Astrocyte (in vitro differentiated cells and primary cell): ENCODE data around the gene SPRING1. TPM values are rescaled to one million over a fixed set of nuclear protein-coding genes. Genes with fewer than 3 reads are reported as not detected.

Source experiments
- DNase-seq: peaks from one replicate; pipeline ENCODE4 v3.0.0-alpha.2; 2010; ENCODE audit warnings: low read depth
- FAIRE-seq: peaks from 2 replicates; lab custom pipeline; 2011; peaks lifted over from hg19 to GRCh38; lab: Jason Lieb, UNC
- H2AFZ ChIP-seq: 2 replicates; pipeline ENCODE4 v1.6.0; 2012; ENCODE audit warnings: low read depth, low read length, inconsistent platforms
- H3K27ac ChIP-seq: 2 replicates; pipeline ENCODE4 v1.5.1; 2011; ENCODE audit warnings: low read depth, low read length, inconsistent platforms
- H3K27me3 ChIP-seq: 2 replicates; pipeline ENCODE4 v1.6.0; 2011; ENCODE audit warnings: low read length, inconsistent platforms; ENCODE audit not compliant: insufficient read depth
- H3K36me3 ChIP-seq: 2 replicates; pipeline ENCODE4 v1.5.1; 2011; ENCODE audit warnings: low read length, inconsistent platforms; ENCODE audit not compliant: insufficient read depth
- H3K4me1 ChIP-seq: 2 replicates; pipeline ENCODE4 v1.5.1; 2011; ENCODE audit warnings: low read length, inconsistent platforms; ENCODE audit not compliant: insufficient read depth
- H3K4me2 ChIP-seq: 2 replicates; pipeline ENCODE4 v1.6.0; 2012; ENCODE audit warnings: low read length, inconsistent platforms
- H3K4me3 ChIP-seq: 2 replicates; pipeline ENCODE4 v1.5.1; 2011; ENCODE audit warnings: low read depth, mild to moderate bottlenecking, low read length, inconsistent platforms; ENCODE audit not compliant: insufficient read depth
- H3K79me2 ChIP-seq: 2 replicates; pipeline ENCODE4 v1.6.0; 2012; ENCODE audit warnings: mild to moderate bottlenecking, low read length, inconsistent platforms; ENCODE audit not compliant: insufficient read depth
- H3K9ac ChIP-seq: 2 replicates; pipeline ENCODE4 v1.6.0; 2012; ENCODE audit warnings: mild to moderate bottlenecking, low read length, inconsistent platforms
- H3K9me3 ChIP-seq: 2 replicates; pipeline ENCODE4 v1.5.1; 2012; ENCODE audit warnings: low read depth, mild to moderate bottlenecking, low read length, inconsistent platforms; ENCODE audit not compliant: insufficient read depth
- H4K20me1 ChIP-seq: 2 replicates; pipeline ENCODE4 v1.6.0; 2012; ENCODE audit warnings: low read length, inconsistent platforms; ENCODE audit not compliant: insufficient read depth
- H3K27ac Mint-ChIP-seq: one replicate; pipeline ENCODE4 v1.8.0; 2021; ENCODE audit warnings: mild to moderate bottlenecking, mixed read lengths; ENCODE audit not compliant: unreplicated experiment
- H3K27me3 Mint-ChIP-seq: one replicate; pipeline ENCODE4 v1.8.0; 2021; ENCODE audit warnings: low read depth, mixed read lengths; ENCODE audit not compliant: unreplicated experiment
- H3K36me3 Mint-ChIP-seq: one replicate; pipeline ENCODE4 v1.8.0; 2021; ENCODE audit warnings: low read depth, mixed read lengths; ENCODE audit not compliant: unreplicated experiment
- H3K4me1 Mint-ChIP-seq: one replicate; pipeline ENCODE4 v1.8.0; 2021; ENCODE audit warnings: low read depth, mixed read lengths; ENCODE audit not compliant: unreplicated experiment
- H3K4me3 Mint-ChIP-seq: one replicate; pipeline ENCODE4 v1.8.0; 2021; ENCODE audit warnings: mild to moderate bottlenecking, moderate library complexity, mixed read lengths; ENCODE audit not compliant: unreplicated experiment
- H3K9me3 Mint-ChIP-seq: one replicate; pipeline ENCODE4 v1.8.0; 2021; ENCODE audit warnings: mild to moderate bottlenecking, mixed read lengths; ENCODE audit not compliant: unreplicated experiment
- EZH2 ChIP-seq: IDR thresholded peaks from 2 replicates; pipeline ENCODE4 v1.6.1; 2012; ENCODE audit warnings: mild to moderate bottlenecking, low read length, inconsistent platforms; ENCODE audit not compliant: insufficient read depth
- total RNA-seq: library from RNA; stranded (reverse); gene quantifications from 2 replicates; pipeline ENCODE4 v1.2.1, GENCODE V29; 2021
- TF ChIP-seq, protein P1 (sequence below): IDR thresholded peaks from 2 replicates; pipeline ENCODE4 v1.5.1; 2011; ENCODE audit warnings: low read depth, mild to moderate bottlenecking, inconsistent platforms, low read length, moderate library complexity; ENCODE audit not compliant: insufficient read depth

SPRING1 gene
- total RNA-seq, 1 donor from 2014 or later: 54.2 TPM

DNA sequence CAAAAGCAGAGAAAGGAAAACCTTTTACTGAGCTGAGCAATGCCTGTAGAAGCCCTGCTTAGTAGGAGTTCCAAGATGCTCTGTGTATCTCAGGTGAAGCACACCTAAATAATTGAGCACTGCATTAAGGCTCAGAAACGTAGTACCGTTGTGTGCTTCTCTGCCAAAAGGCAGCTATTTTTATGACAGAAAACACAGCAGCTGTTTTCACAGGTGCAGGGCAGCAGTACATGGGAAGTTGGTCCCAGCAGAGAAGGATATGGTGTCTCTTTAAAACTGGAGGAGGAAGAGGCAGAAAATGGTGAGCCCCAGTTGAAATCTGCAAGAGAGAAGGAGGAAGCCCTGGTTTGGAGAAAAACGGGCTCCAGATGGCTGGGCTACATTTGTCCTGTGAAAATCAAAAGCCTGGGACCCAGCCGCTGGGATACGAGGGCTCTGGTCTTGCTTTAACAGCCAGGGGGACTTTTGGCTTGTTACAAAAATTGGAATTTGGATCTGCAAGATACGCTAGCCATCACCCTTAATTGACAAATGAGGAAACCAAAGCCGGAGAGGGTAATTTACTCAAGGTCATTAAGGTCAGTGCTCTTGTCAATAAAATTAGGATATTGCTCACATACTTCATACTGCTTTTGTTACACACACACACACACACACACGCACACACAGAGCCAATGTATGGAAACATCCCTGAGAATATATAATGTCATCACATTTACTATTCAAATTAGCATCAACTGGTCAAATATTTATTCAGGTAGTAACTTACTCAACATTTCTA is 27.3 kb downstream of the SPRING1 start:
- H4K20me1 ChIP-seq: no peaks in the 10 kb centered on the region
- H3K9me3 ChIP-seq: no peaks in the 10 kb centered on the region
- no peak overlapping the region for H3K9ac ChIP-seq
- no peak for FAIRE-seq
- no peak for TF ChIP-seq EZH2
- TF ChIP-seq, protein P1, sequence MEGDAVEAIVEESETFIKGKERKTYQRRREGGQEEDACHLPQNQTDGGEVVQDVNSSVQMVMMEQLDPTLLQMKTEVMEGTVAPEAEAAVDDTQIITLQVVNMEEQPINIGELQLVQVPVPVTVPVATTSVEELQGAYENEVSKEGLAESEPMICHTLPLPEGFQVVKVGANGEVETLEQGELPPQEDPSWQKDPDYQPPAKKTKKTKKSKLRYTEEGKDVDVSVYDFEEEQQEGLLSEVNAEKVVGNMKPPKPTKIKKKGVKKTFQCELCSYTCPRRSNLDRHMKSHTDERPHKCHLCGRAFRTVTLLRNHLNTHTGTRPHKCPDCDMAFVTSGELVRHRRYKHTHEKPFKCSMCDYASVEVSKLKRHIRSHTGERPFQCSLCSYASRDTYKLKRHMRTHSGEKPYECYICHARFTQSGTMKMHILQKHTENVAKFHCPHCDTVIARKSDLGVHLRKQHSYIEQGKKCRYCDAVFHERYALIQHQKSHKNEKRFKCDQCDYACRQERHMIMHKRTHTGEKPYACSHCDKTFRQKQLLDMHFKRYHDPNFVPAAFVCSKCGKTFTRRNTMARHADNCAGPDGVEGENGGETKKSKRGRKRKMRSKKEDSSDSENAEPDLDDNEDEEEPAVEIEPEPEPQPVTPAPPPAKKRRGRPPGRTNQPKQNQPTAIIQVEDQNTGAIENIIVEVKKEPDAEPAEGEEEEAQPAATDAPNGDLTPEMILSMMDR: no peak
- H3K4me2 ChIP-seq: no peak overlapping the region
- Mint-ChIP-seq H3K4me3 (no peak overlapping the region), H3K27me3 (peaks cover 6% of the 10 kb centered on the region), H3K9me3 (no peaks in the 10 kb centered on the region), H3K4me1 (peaks cover 3% of the 10 kb centered on the region), H3K36me3 (peaks cover 8% of the 10 kb centered on the region), H3K27ac (no peak overlapping the region)
- H3K36me3 ChIP-seq: no peaks in the 10 kb centered on the region
- no peaks in the 10 kb centered on the region for H3K4me1 ChIP-seq
- no peaks in the 10 kb centered on the region for H3K79me2 ChIP-seq
- no peak for DNase-seq
- no peak overlapping the region for H3K4me3 ChIP-seq
- peaks cover 21% of the 10 kb centered on the region for H3K27me3 ChIP-seq
- no peak overlapping the region for H3K27ac ChIP-seq
- no peak overlapping the region for H2AFZ ChIP-seq

DNA sequence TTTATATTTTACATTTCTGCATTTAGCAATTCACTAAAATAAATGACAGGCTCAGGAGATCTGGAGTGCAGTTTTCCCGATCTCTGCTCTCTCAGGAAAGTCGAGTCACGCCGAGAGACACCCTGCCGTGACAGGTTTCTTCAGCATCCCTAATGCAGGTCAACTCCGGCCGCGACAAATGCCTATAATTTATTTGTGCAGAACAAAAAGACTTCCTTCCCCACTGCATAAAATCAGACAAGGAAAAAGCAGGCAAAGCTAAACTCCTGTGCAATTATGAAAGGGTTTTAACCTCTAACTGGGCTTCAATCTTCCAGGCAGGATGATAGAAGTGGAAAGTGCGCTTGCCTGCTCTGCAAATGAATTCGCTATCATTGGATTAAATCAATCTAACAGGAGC is 28.1 kb downstream of the SPRING1 start:
- no peaks in the 10 kb centered on the region for H3K79me2 ChIP-seq
- no peak overlapping the region for H3K4me3 Mint-ChIP-seq
- H3K9me3 ChIP-seq: no peaks in the 10 kb centered on the region
- DNase-seq: no peak
- no peaks in the 10 kb centered on the region for H3K9me3 Mint-ChIP-seq
- TF ChIP-seq, protein P1: no peak
- TF ChIP-seq EZH2: no peak
- H3K36me3 Mint-ChIP-seq: peaks cover 1% of the 10 kb centered on the region
- H3K27ac ChIP-seq: no peak overlapping the region
- no peak overlapping the region for H3K27ac Mint-ChIP-seq
- no peak overlapping the region for H2AFZ ChIP-seq
- H3K27me3 Mint-ChIP-seq: peaks cover 6% of the 10 kb centered on the region
- FAIRE-seq: no peak
- H3K27me3 ChIP-seq: peaks cover 21% of the 10 kb centered on the region
- H3K36me3 ChIP-seq: no peaks in the 10 kb centered on the region
- peaks cover 3% of the 10 kb centered on the region for H3K4me1 Mint-ChIP-seq
- H3K4me1 ChIP-seq: no peaks in the 10 kb centered on the region
- no peak overlapping the region for H3K4me2 ChIP-seq
- no peak overlapping the region for H3K9ac ChIP-seq
- H4K20me1 ChIP-seq: no peaks in the 10 kb centered on the region
- no peak overlapping the region for H3K4me3 ChIP-seq
